Endothelial cell of umbilical vein (primary cell): ENCODE data around the gene NPM1. TPM values are rescaled to one million over a fixed set of nuclear protein-coding genes. Genes with fewer than 3 reads are reported as not detected.

ENCODE experiments used
- BruUV-seq: library from RNA; stranded (reverse); fragments of 400-500 nt; replicated peaks from 2 replicates; lab custom pipeline; 2021; lab: Mats Ljungman, UMichigan
- CTCF ChIA-PET: fragments of 300-600, 350-600 bp; sonication (Branson Sonifier 250); formaldehyde crosslinking; loops from one replicate; lab custom pipeline; 2021; ENCODE audit warnings: antibody characterized with exemption, inconsistent platforms; lab: Charles Lee
- POLR2A ChIA-PET: fragments of 300-600, 350-600 bp; sonication (Branson Sonifier 250); formaldehyde crosslinking; loops from one replicate; lab custom pipeline; 2021; ENCODE audit warnings: antibody characterized with exemption, inconsistent platforms; lab: Charles Lee
- DNase-seq: peaks from one replicate; pipeline ENCODE4 v3.0.0-alpha.2; 2011; ENCODE audit warnings: low read depth, low spot score
- FAIRE-seq: peaks from 2 replicates; lab custom pipeline; 2011; peaks lifted over from hg19 to GRCh38; lab: Jason Lieb, UNC
- H2AFZ ChIP-seq: 2 replicates; pipeline ENCODE4 v1.6.0; 2012; ENCODE audit warnings: low read depth, low read length, control low read depth, inconsistent platforms
- H3K27ac ChIP-seq: 2 replicates; pipeline ENCODE4 v1.5.1; 2011; ENCODE audit warnings: low read depth, mild to moderate bottlenecking, control low read depth, low read length, moderate library complexity; ENCODE audit not compliant: insufficient read depth
- H3K27me3 ChIP-seq, 2 experiments: 2 replicates each; pipeline versions ENCODE4 v1.6.0 to v1.6.1; 2011; ENCODE audit warnings: low read length in 2 of 2, mixed read lengths in 1 of 2; ENCODE audit not compliant: control insufficient read depth in 2 of 2, insufficient read depth in 2 of 2
- H3K36me3 ChIP-seq, 2 experiments: 2 replicates in 1 of 2; 3 replicates in 1 of 2; pipeline ENCODE4 v1.5.1; 2011; ENCODE audit warnings: low read length in 2 of 2, mild to moderate bottlenecking in 1 of 2, moderate library complexity in 1 of 2; ENCODE audit not compliant: control insufficient read depth in 2 of 2, insufficient read depth in 2 of 2; ENCODE audit errors: extremely low read depth in 1 of 2
- H3K4me1 ChIP-seq: 3 replicates; pipeline ENCODE4 v1.5.1; 2011; ENCODE audit warnings: mild to moderate bottlenecking, low read length; ENCODE audit not compliant: control insufficient read depth, insufficient read depth; ENCODE audit errors: extremely low read depth
- H3K4me2 ChIP-seq: 2 replicates; pipeline ENCODE4 v1.6.1; 2011; ENCODE audit warnings: low read length, control low read depth, mixed read lengths; ENCODE audit not compliant: insufficient read depth
- H3K4me3 ChIP-seq, 3 experiments: fragments of 200-600 bp in 1 of 3; sonication (generic), shearing (Covaris generic) in 1 of 3; replicated peaks in 1 of 3; 2 replicates each; pipeline ENCODE4 v1.5.1; 2011 to 2016; ENCODE audit warnings: control low read depth in 3 of 3, low read length in 3 of 3, mild to moderate bottlenecking in 2 of 3, inconsistent platforms in 1 of 3, low read depth in 1 of 3, moderate library complexity in 1 of 3; ENCODE audit not compliant: insufficient read depth in 1 of 3
- H3K79me2 ChIP-seq: 2 replicates; pipeline ENCODE4 v1.6.0; 2012; ENCODE audit warnings: low read length, inconsistent platforms; ENCODE audit not compliant: control insufficient read depth, insufficient read depth
- H3K9ac ChIP-seq: replicated peaks from 2 replicates; pipeline ENCODE3; 2011; ENCODE audit warnings: low read length, control low read depth; ENCODE audit not compliant: insufficient read depth; ENCODE audit errors: extremely low read depth
- H3K9me1 ChIP-seq: replicated peaks from 3 replicates; pipeline ENCODE4 v1.6.0; 2011; ENCODE audit warnings: mild to moderate bottlenecking, low read length; ENCODE audit not compliant: control insufficient read depth, insufficient read depth; ENCODE audit errors: extremely low read depth
- H3K9me3 ChIP-seq: replicated peaks from 2 replicates; pipeline ENCODE4 v1.5.1; 2012; ENCODE audit warnings: low read length, inconsistent platforms; ENCODE audit not compliant: control insufficient read depth, insufficient read depth
- H4K20me1 ChIP-seq: replicated peaks from 2 replicates; pipeline ENCODE3; 2011; ENCODE audit warnings: mild to moderate bottlenecking, low read length; ENCODE audit not compliant: control insufficient read depth, insufficient read depth; ENCODE audit errors: extremely low read depth
- EZH2 ChIP-seq: IDR thresholded peaks from 2 replicates; pipeline ENCODE4 v1.6.1; 2012; ENCODE audit warnings: borderline replicate concordance, low read depth, mild to moderate bottlenecking, moderate library complexity, low read length, inconsistent platforms; ENCODE audit not compliant: severe bottlenecking
- MYC ChIP-seq: IDR thresholded peaks from one replicate; pipeline ENCODE4 v1.6.1; 2011; ENCODE audit warnings: mild to moderate bottlenecking, low read depth, low read length
- POLR2AphosphoS5 ChIP-seq: IDR thresholded peaks from 2 replicates; pipeline ENCODE4 v1.6.1; 2012; ENCODE audit warnings: low read depth, mild to moderate bottlenecking, control low read depth, low read length, moderate library complexity; ENCODE audit not compliant: insufficient read depth
- dilution Hi-C: fragments of 300-500 bp; cut with MboI; formaldehyde crosslinking; loops from one replicate; pipeline ENCODE4 v1.15.0; 2019; ENCODE audit warnings: low sequenced_read_pairs; ENCODE audit not compliant: extremely low pct_ligation_motif_present
- intact Hi-C: fragments of 100-400 bp; cut with micrococcal nuclease; formaldehyde crosslinking; loops from one replicate; pipeline ENCODE4 v1.10.0; 2022
- polyA plus RNA-seq, 4 experiments: library from polyadenylated mRNA; depleted of rRNA in 3 of 4; stranded (reverse) in 3 of 4; unstranded in 1 of 4; fragments of >200 nt; gene quantifications; 2 replicates each; pipeline versions ENCODE4 v1.2.1 to v1.2.3, GENCODE V29; 2011 to 2012; ENCODE audit warnings: missing spikeins in 1 of 4
- total RNA-seq: library from RNA; stranded (reverse); gene quantifications from 2 replicates; pipeline ENCODE4 v1.2.3, GENCODE V29; 2021
- TF ChIP-seq, protein P1 (sequence below): IDR thresholded peaks from 2 replicates; pipeline ENCODE4 v1.6.1; 2011; ENCODE audit not compliant: insufficient read depth, insufficient read length
- TF ChIP-seq, protein P2 (sequence below), 2 donors: IDR thresholded peaks; 1 replicate in 1 of 2; 2 replicates in 1 of 2; pipeline ENCODE4 v1.5.1; 2011; ENCODE audit warnings: low read length in 2 of 2, mild to moderate bottlenecking in 2 of 2, moderate library complexity in 2 of 2, control low read depth in 1 of 2, inconsistent platforms in 1 of 2, low read depth in 1 of 2; ENCODE audit not compliant: insufficient read depth in 1 of 2; ENCODE audit errors: extremely low read depth in 1 of 2

Gene NPM1
- total and polyA plus RNA-seq, 2 donors (not counting 3 experiments of a cell fraction or from before 2014, with no cell fraction given) = 618 to 1,695 TPM

DNA sequence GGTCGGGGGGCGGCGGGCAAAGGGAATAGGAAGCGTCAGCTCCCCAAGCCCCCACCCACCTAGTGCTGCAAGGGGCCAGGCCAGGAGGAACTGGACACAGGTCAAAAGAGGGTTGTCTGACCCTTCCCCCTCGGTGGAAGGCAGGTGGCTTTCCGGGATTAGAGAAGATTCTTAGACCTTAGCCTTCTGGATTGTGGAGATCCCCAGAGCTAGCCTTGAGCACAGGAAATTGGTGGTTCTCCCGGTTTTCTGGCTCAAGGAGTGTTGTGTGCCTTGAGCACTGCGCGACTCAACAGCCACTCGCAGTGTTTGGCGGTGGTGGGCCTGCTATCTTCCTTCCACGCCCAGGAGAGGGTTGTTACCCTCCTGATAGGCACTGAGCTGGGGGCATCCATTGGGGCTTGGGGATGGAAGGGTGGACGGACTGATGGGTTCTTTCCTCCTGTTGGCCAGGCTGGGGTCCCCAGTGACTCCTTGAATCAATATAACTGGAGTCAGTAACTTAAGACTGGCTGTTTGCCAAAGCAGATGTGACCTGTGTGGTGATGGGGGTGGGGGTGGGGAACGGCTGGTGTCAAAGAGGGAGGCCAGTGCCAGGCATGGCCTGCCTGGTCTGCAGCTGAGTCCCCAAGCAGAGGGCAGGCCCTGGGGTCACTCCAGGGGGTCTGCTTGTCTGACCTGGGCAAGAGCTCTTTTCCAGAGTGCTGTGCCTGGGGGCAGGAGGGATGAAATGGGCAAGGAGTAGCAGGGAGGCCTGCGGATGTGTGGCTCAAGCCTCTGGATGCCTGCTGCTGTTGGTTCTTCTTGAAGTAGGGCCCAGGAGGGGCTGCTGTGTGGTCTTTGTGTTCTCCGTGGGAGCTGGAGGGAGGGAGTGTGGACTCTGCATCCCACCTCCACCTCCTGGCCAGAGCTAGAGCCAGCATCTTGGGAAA is 33.9 kb downstream of the NPM1 start:
- intact Hi-C loops = loop anchor here (1.0 kb wide), 1 partner anchor 29 kb away; no protein-coding TSS in a partner anchor
- H2AFZ ChIP-seq = no peak overlapping the region
- no peak for FAIRE-seq

More for the DNA sequence above, 33.9 kb downstream of the NPM1 start:
- no peaks in the 10 kb centered on the region for H3K36me3 ChIP-seq
- CTCF ChIA-PET = interaction anchor here (0.8 to 3.4 kb wide), 6 partner anchors 32 to 491 kb away, joined by 3 to 16 read pairs (median 6); no protein-coding TSS in a partner anchor
- dilution Hi-C loops = no loop called here
- H3K4me3 ChIP-seq = no peak overlapping the region
- H3K9me1 ChIP-seq = no peaks in the 10 kb centered on the region
- no peaks in the 10 kb centered on the region for H4K20me1 ChIP-seq
- H3K4me2 ChIP-seq = no peak overlapping the region
- no peak for TF ChIP-seq POLR2AphosphoS5
- TF ChIP-seq, protein P1, sequence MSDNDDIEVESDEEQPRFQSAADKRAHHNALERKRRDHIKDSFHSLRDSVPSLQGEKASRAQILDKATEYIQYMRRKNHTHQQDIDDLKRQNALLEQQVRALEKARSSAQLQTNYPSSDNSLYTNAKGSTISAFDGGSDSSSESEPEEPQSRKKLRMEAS = no peak
- TF ChIP-seq, protein P2, sequence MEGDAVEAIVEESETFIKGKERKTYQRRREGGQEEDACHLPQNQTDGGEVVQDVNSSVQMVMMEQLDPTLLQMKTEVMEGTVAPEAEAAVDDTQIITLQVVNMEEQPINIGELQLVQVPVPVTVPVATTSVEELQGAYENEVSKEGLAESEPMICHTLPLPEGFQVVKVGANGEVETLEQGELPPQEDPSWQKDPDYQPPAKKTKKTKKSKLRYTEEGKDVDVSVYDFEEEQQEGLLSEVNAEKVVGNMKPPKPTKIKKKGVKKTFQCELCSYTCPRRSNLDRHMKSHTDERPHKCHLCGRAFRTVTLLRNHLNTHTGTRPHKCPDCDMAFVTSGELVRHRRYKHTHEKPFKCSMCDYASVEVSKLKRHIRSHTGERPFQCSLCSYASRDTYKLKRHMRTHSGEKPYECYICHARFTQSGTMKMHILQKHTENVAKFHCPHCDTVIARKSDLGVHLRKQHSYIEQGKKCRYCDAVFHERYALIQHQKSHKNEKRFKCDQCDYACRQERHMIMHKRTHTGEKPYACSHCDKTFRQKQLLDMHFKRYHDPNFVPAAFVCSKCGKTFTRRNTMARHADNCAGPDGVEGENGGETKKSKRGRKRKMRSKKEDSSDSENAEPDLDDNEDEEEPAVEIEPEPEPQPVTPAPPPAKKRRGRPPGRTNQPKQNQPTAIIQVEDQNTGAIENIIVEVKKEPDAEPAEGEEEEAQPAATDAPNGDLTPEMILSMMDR (IDR thresholded peaks at IDR 0.05; ENCODE audit: extremely low read depth in 1 of 2, insufficient read depth in 1 of 2, low read depth in 1 of 2, low read length in 2 of 2) = no peak
- no peak for TF ChIP-seq EZH2
- no peak for TF ChIP-seq MYC
- peaks cover 13% of the 10 kb centered on the region for H3K4me1 ChIP-seq
- no peak for DNase-seq
- H3K9me3 ChIP-seq = no peaks in the 10 kb centered on the region
- POLR2A ChIA-PET = interaction anchor here (0.6 kb wide), 1 partner anchor 52 kb away, joined by 3 read pairs; no protein-coding TSS in a partner anchor
- no peak overlapping the region for H3K9ac ChIP-seq
- no peaks in the 10 kb centered on the region for H3K79me2 ChIP-seq
- no TSS peak for BruUV-seq
- H3K27me3 ChIP-seq = peaks cover 5 to 25% of the 10 kb centered on the region in 2 experiments
- H3K27ac ChIP-seq = no peak overlapping the region
